MM.1S (cell line): ENCODE data around the gene SLC25A1.
A peak's percentile ranks its signal among the peaks of the same experiment; 100 is the strongest.

ENCODE experiments used
- DNase-seq: peaks from one replicate; pipeline ENCODE4 v3.0.0-alpha.2; 2015
- H2AFZ ChIP-seq: fragments of 300-600 bp; sonication (generic); 2 replicates; pipeline ENCODE4 v1.6.0; 2016; ENCODE audit warnings: antibody characterized with exemption, low read length
- H3F3A ChIP-seq: fragments of 300-600 bp; sonication (generic); 2 replicates; pipeline ENCODE4 v1.6.1; 2016; ENCODE audit warnings: mild to moderate bottlenecking, antibody characterized with exemption, low read length, moderate library complexity, mixed read lengths; ENCODE audit not compliant: insufficient read depth
- H3K27ac ChIP-seq: fragments of 300-600 bp; sonication (generic); 2 replicates; pipeline ENCODE4 v1.5.1; 2016; ENCODE audit warnings: mild to moderate bottlenecking, low read length
- H3K27me3 ChIP-seq: fragments of 300-600 bp; sonication (generic); replicated peaks from 2 replicates; pipeline ENCODE4 v1.6.0; 2016; ENCODE audit warnings: low read length; ENCODE audit not compliant: insufficient read depth
- H3K36me3 ChIP-seq: fragments of 300-600 bp; sonication (generic); replicated peaks from 2 replicates; pipeline ENCODE4 v1.6.1; 2016; ENCODE audit warnings: mild to moderate bottlenecking, low read length, mixed read lengths; ENCODE audit not compliant: insufficient read depth
- H3K4me1 ChIP-seq: fragments of 300-600 bp; sonication (generic); 2 replicates; pipeline ENCODE4 v1.6.1; 2016; ENCODE audit warnings: low read length, mixed read lengths
- H3K4me2 ChIP-seq: fragments of 300-600 bp; sonication (generic); 2 replicates; pipeline ENCODE4 v1.6.0; 2016; ENCODE audit warnings: low read depth, low read length
- H3K4me3 ChIP-seq: fragments of 300-600 bp; sonication (generic); 2 replicates; pipeline ENCODE4 v1.5.1; 2016; ENCODE audit warnings: low read length, mixed read lengths
- H3K79me2 ChIP-seq: fragments of 300-600 bp; sonication (generic); 2 replicates; pipeline ENCODE4 v1.6.1; 2016; ENCODE audit warnings: mixed run types, low read length, mixed read lengths
- H3K9ac ChIP-seq: fragments of 300-600 bp; sonication (generic); 2 replicates; pipeline ENCODE4 v1.6.1; 2016; ENCODE audit warnings: low read length, mixed read lengths
- H3K9me2 ChIP-seq: fragments of 300-600 bp; sonication (generic); replicated peaks from 2 replicates; pipeline ENCODE4 v1.6.1; 2016; ENCODE audit warnings: mild to moderate bottlenecking, low read length, mixed read lengths; ENCODE audit not compliant: insufficient read depth
- H3K9me3 ChIP-seq: fragments of 300-600 bp; sonication (generic); replicated peaks from 2 replicates; pipeline ENCODE4 v1.6.1; 2016; ENCODE audit warnings: mild to moderate bottlenecking, low read length, mixed read lengths; ENCODE audit not compliant: insufficient read depth
- H4K20me1 ChIP-seq: fragments of 300-600 bp; sonication (generic); 2 replicates; pipeline ENCODE4 v1.6.1; 2016; ENCODE audit warnings: mild to moderate bottlenecking, low read length, moderate library complexity, mixed read lengths; ENCODE audit not compliant: insufficient read depth
- CTCF ChIP-seq: fragments of 300-600 bp; sonication (generic); IDR thresholded peaks from 2 replicates; pipeline ENCODE4 v1.5.1; 2016; ENCODE audit warnings: antibody characterized with exemption, low read length, mixed read lengths
- EZH2 ChIP-seq: fragments of 300-600 bp; sonication (generic); optimal IDR thresholded peaks from 2 replicates; pipeline ENCODE3; 2017; ENCODE audit warnings: low read depth, mild to moderate bottlenecking, antibody characterized with exemption, low read length, mixed read lengths
- EZH2phosphoT487 ChIP-seq: fragments of 300-600 bp; sonication (generic); IDR thresholded peaks from 2 replicates; pipeline ENCODE4 v1.6.1; 2018; ENCODE audit warnings: antibody characterized with exemption, low read length

The SLC25A1 gene

GRCh38 chr22:19143212-19143611 is 35.3 kb downstream of the SLC25A1 start:
- Histone ChIP-seq H3F3A (no peaks in the 10 kb centered on the region), H3K9me3 (no peaks in the 10 kb centered on the region), H4K20me1 (no peaks in the 10 kb centered on the region), H3K4me1 (no peaks in the 10 kb centered on the region), H3K4me2 (peak overlapping the region; percentile 96; the same call in 1 of the 2 replicates), H3K9me2 (no peaks in the 10 kb centered on the region), H3K27ac (no peak overlapping the region), H3K36me3 (no peaks in the 10 kb centered on the region), H2AFZ (no peak overlapping the region), H3K9ac (no peak overlapping the region), H3K4me3 (no peak overlapping the region), H3K27me3 (peaks cover 10% of the 10 kb centered on the region), H3K79me2 (peaks cover 22% of the 10 kb centered on the region)
- TF ChIP-seq EZH2 (no peak), CTCF (no peak), EZH2phosphoT487 (no peak)
- no peak for DNase-seq

GRCh38 chr22:19142394-19142793 is 36.1 kb downstream of the SLC25A1 start:
- H4K20me1 ChIP-seq = no peaks in the 10 kb centered on the region
- no peak overlapping the region for H3K4me3 ChIP-seq
- no peaks in the 10 kb centered on the region for H3K4me1 ChIP-seq
- H3K36me3 ChIP-seq = no peaks in the 10 kb centered on the region
- DNase-seq = no peak
- no peaks in the 10 kb centered on the region for H3K9me2 ChIP-seq
- peaks cover 6% of the 10 kb centered on the region for H3K27me3 ChIP-seq
- no peak overlapping the region for H3K9ac ChIP-seq
- H3K79me2 ChIP-seq = peaks cover 22% of the 10 kb centered on the region
- no peaks in the 10 kb centered on the region for H3F3A ChIP-seq
- no peak overlapping the region for H3K4me2 ChIP-seq
- no peaks in the 10 kb centered on the region for H3K9me3 ChIP-seq
- H2AFZ ChIP-seq = no peak overlapping the region
- H3K27ac ChIP-seq = no peak overlapping the region
- no peak for TF ChIP-seq EZH2phosphoT487
- TF ChIP-seq EZH2 = no peak
- no peak for TF ChIP-seq CTCF

- Histone ChIP-seq H4K20me1 (no peaks in the 10 kb centered on the region), H3K4me3 (no peak overlapping the region), H3K9ac (no peak overlapping the region), H2AFZ (no peak overlapping the region), H3F3A (no peaks in the 10 kb centered on the region), H3K36me3 (no peaks in the 10 kb centered on the region), H3K9me3 (no peaks in the 10 kb centered on the region), H3K27me3 (no peaks in the 10 kb centered on the region), H3K27ac (no peak overlapping the region), H3K79me2 (peaks cover 22% of the 10 kb centered on the region), H3K9me2 (no peaks in the 10 kb centered on the region), H3K4me1 (no peaks in the 10 kb centered on the region), H3K4me2 (no peak overlapping the region)
- DNase-seq = no peak
- no peak for TF ChIP-seq EZH2
- no peak for TF ChIP-seq EZH2phosphoT487
- no peak for TF ChIP-seq CTCF
Measured at GRCh38 chr22:19139974-19140373, 38.6 kb downstream of the SLC25A1 start.
